ENCODE results near the gene BTD.

The BTD gene

DNA sequence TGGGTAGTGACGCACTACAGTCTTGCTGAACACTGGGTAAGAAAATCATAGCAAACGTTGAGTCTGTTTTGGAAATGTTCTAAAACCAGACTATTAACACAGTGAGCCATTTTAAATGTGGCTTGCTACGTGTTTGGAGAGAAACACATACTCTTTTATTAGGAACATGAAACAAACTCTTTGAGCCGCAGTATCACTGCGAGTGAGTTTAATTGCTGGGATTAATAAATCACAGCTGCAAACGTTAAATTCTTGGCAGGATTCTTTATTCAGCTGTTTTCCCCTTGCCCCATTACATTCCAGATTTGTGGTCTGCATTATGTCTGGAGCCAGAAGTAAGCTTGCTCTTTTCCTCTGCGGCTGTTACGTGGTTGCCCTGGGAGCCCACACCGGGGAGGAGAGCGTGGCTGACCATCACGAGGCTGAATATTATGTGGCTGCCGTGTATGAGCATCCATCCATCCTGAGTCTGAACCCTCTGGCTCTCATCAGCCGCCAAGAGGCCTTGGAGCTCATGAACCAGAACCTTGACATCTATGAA lies 33.6 kb downstream of the BTD start:
- DNase-seq (ENCODE audit: low spot score) = no peak

DNA sequence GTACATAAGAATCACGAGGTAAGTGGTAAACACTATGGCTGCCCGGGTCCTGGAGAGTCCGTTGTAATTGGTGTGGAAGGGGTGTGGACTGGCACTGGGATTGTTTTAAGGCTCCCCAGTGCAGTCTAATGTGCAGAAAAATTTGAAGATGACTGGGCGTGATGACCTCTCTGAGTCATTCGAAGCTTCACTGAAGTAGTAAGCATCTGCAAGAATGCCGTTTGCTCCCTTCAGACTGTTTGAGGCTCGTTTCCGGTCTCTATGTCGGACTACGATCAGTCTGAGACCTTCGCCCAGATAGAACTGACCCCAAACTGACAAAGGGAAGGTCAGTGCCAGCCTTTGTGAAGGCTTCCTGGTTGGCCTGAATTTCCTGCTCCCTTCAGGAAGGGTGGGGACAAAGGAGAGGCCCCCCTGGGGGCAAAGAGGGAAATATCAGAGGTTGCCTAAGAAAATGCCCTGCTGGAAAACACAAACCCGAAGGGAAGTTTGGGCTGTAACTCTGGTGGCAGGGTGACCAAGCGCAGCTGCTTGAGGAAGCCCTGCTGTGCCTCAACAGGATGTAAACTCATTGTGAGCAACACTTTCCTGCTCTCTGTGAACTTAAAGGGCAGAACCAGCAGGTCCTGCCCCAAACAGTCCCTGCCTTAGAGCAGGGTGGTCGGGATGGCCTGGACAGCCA lies 34.6 kb downstream of the BTD start:
- no peak for DNase-seq (ENCODE audit: low spot score)

DNA sequence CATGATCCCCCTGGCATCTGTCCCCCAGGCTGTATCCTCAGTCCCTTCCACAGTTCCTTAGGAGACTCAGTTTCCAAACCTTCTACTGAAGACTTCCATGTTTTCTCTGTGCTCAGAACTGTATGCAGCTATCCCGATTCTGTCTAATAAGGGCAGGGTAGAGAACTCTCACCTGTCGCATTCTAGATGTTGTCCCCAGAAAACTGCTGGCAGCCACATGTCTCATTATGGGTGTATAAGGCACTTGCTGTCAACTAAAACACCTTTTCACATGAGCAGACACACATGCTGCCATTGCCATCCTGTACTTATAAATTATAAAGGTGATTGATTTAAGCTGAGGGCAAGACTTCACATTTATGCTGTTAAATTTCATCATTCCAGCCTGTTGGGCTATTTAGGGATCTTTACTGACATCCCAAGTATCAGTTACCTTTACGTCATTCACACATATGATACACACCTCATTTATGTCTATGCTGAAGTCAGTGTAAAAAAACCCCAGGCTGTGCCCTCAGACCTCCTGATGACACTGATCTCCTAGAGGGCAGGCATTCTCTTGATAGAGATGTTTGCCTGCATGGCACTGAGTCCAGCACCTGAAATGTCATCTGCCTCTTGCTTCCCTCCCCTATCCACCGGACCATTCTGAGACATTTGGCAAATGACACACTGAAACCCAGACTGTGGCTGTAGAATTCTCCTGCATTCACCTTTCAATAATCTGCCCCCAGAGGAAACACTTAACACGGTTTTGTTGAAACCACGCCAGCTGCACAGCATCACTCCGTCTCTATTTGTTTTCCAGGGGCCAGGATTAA lies 35.8 kb downstream of the BTD start:
- DNase-seq (ENCODE audit: low spot score) = no peak

DNA sequence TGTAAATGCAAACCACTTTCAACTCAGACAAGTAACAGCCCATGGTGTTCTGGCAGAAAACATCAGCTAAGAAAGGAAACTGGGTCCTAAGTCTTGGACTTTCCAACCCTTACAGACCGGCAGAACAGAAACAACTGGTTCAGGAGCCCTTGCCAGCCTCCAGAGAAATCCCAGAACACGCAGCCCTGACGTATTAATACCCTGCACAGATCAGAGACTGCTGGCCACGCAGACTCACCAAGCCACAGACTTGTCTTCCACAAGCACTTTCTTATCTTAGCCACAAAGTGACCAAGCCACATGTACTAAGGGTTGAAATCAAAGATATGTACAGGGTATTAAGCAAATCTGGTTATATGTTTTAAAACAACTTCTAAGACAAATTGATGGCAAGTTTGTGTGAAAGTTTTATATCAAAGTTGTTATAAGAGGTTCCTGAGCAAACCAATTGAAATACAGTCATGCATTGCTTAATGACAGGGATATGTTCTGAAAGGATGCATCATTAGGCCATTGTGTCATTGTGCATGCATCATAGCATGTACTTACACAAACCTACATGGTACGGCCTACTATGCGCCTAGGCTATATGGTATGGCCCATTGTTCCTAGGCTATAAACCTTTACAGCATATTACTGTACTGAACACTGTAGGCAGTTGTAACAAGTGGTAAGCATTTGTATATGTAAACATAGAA lies 36.8 kb downstream of the BTD start:
- DNase-seq (ENCODE audit: low spot score) = no peak

DNA sequence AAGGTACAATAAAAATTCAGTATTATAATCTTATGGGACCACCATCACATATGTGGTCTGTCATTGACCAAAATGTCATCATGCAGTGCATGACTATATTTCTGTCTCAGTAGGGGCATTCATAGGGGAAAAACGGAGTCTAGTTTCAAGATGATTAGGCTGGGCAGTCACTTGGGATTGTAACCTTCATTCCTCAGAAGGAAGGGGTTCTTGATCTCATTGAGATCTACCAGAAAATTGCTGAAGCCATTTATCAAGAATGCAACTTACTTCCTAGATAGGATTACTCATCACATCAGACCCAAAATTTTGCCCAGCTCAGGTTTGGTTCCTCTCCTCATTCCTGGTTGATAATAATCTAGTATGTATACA lies 37.3 kb downstream of the BTD start:
- DNase-seq (ENCODE audit: low spot score) = no peak

DNA sequence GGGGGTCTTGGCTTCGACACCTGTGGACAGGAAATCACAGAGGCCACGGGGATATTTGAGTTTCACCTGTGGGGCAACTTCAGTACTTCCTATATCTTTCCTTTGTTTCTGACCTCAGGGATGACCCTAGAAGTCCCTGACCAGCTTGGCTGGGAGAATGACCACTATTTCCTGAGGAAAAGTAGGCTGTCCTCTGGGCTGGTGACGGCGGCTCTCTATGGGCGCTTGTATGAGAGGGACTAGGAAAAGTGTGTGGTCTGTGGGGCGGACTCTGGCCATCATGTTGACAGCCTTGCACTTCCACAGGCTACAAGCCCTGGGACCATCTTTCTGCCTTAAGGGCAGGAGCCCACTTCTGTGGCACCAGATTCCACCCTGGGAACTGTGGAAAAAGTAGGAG lies 43.7 kb downstream of the BTD start:
- DNase-seq (ENCODE audit: low spot score) = no peak

DNA sequence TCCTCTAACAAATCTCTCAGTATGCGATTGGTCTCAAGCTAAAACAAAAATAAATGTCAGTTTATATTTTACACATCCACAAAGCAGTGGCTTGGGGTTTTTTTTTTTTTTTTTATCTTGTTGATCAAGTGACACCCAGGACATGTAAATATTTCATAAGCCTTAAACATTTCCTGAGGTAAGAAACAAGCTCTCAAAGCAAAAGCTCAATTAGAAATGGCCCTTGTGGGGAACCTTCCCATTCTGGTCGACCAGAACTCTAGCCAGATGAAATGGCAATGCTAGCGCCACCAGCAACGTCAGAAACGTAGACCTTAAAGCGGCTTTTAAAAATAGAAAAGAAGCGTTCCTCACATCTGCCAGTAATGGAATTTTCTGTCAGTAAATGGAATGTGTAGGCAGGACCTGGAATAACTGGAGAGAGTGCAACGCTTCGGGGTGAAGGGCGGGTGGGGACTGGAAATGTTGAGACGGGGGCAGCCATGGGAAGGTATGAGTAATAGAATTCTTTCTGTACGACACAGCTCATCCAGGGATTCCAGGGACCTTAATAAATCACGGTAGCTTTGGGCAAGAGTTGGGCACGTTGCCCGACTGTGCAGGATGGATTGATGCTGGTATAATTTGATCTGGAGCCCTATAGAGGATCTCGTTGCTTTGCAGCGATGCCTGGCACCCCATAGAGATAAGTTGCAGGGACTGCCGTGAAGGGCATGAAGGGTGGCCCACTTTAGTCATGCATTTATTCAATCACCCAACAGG lies 44.4 kb downstream of the BTD start:
- DNase-seq (ENCODE audit: low spot score) = no peak

DNA sequence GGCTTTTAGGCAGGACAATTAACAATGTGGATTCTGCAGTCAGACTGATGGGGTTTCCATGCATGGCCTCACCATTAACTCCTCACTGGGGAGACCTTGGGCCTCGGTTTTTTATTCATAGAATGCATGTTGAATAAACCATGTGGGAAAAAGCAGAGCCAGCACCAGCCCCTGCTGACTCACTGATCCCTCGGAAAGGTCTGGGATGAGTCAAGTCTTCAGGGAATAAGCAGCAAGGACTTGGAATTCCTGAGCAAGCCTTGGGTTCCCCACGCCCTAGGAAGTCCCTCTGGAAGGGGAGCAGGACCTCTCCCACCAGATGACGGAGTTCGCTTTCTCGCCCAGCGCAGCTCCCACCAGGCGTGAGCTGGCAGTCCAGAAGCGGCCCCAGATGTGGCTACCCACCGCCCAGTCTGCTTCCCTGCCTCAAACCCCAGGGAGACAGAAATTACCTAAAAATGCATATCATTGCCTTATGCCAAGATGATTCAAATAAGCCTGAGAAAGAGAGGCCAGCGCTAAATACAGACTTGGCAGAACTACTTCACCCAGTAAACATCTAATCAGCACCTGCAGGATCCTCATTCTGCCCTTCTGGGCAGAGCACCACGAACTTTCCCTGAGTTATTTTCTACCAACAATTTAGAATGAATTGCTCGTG lies 45.4 kb downstream of the BTD start:
- no peak for DNase-seq (ENCODE audit: low spot score)

DNA sequence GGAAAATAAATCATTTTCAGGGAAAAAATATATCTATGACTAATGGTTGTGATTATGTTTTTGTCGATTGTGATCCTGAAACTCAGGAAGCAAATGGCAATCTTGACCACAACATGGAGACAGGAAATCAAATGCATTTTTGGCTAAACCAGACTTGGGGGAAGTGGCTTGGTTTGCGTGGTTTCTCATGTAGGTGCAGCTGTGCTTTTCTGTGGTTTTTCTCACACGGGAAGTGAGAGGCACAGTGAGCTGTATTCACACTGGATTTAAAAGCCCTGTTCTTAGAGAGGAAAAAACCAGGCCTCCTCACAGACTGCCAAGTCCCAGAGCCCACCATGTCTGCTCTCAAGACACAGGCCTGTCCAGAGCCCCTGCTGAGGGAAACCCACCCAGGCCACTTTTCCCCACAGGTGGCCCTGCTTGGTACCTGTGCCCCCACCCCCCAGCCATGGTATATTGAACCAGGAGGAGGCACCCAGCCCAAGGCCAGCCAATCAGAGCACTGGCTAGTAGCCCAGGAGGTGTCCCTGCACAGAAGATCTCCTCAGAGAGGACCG lies 46.1 kb downstream of the BTD start:
- DNase-seq (ENCODE audit: low spot score) = no peak

DNA sequence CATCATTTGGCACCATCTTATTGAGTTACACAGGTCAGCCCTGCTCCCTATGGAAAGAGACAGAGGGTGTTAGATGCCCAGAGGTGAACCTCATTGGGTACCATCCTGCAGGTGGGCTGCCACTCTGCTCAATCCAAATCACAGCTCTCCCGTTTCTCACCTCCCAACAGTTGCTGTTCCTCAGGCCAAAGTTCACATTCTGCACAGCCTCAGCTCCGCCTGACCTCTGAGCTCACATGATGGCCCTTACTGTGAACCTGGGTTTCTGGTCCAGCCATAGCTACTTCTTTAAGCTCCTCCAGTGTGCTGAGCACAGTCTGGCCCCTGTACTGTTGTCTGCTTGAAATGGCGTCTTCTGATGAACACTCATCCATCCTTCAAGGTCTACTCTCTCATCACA lies 47.8 kb downstream of the BTD start:
- DNase-seq (ENCODE audit: low spot score) = no peak

DNA sequence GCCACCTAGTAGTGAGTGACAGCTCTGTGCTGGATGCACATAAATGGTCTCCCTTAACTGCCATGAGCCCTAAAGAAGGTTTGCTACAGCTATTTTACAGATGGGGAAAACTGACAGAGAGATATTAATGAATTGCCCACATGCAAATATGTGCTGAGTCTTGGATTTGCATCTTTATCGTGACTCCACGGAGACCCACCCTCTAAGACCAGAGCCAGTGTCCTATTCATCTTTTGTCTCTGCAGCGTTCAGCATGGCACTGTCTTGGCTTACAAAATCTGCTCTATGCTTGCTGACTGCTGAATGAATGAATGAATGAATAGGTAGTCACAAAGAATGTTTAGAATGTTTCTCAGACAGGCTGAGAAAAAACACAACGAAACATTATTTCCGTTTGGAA lies 48.3 kb downstream of the BTD start:
- DNase-seq (ENCODE audit: low spot score) = no peak

DNA sequence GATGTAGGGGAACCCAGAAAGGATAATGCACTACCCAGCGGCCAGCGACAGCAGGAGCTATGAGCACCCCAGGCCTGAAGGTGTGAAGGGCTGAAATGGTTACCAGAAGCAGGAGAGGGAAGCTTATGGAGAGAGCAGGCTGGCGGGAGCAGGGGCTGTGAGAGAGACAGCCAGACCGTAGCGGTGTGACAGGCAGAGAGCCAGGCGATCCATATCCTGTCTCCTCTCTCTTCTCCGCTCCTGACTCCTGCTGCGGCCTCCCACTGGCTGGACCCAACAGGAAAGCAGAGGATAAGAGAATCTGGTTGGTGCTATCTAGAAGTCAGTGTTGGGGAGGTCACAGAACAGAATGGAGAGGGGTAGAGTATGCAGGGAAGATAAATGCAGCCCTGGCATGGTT lies 49.9 kb downstream of the BTD start:
- no peak for DNase-seq (ENCODE audit: low spot score)

DNA sequence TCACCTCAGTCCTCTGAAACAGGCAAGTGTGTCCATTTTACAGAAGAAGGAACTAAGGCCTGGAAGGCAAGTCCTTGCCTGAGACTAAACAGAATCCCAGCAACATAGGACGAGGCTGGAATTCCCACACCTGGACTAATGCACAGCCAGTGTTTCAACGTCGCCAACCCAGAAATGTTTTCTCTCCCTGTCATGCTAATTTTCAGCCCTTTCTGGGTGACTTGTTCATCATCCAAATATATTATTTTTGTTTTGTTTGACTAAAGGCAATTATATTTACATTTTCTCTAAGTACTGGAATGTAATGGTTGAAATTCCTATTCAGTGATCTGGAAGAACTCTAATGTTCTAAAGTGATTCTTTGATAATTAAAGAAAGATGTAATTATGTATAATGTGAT lies 51.8 kb downstream of the BTD start:
- DNase-seq (ENCODE audit: low spot score) = no peak

DNA sequence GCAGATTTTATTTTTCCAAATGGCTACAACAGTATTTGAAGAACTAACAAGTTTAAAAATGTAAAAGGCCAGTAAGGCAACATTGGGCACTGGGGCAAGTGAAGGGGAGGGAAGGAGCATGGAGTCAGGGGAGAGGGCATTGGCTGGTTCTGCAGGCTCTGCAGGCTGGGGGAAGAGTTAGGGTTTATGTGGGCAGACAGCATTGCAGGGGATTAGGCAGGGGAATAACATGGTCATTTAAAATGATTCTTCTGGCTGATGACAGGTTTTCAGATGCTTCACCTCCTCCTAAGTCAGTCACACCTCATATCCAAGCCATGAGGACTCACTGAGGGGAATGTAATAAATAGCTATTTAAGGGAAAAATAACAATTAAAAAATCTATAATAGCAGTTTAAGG lies 52.6 kb downstream of the BTD start:
- DNase-seq (ENCODE audit: low spot score) = no peak

DNA sequence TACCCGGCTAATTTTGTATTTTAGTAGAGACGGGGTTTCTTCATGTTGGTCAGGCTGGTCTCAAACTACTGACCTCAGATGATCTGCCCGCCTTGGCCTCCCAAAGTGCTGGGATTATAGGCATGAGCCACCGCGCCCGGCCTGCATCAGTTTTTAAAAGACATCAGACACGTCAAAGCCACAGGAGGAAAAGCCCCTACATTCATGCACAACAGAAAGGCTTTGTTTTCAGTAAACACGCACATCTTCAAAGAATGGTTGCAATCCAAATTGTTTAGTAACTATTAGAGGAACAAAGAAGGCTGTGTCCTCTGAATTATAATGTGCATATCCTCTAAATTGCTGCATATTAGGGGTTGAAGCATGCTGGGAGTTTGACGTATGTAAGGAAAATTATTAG lies 53.3 kb downstream of the BTD start:
- no peak for DNase-seq (ENCODE audit: low spot score)

DNA sequence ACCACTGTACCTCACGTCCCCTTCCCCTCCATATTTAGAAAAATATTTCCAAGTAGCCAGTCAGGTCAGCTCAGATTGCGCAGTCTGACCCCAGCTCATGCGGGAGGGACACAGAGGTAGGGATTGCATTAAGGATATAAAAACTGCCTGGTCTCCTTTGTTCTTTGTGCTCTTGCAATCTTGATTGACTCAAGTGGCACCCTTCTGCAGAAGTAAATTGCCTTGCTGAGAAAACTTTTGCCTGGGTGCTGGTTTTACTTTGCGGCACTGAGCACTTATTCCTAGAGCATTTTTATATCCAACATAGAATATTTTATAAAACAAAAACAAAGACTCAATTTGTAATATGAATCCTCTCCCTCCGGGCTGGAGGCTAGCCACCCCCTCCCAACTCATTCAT lies 54.8 kb downstream of the BTD start:
- no peak for DNase-seq (ENCODE audit: low spot score)

DNA sequence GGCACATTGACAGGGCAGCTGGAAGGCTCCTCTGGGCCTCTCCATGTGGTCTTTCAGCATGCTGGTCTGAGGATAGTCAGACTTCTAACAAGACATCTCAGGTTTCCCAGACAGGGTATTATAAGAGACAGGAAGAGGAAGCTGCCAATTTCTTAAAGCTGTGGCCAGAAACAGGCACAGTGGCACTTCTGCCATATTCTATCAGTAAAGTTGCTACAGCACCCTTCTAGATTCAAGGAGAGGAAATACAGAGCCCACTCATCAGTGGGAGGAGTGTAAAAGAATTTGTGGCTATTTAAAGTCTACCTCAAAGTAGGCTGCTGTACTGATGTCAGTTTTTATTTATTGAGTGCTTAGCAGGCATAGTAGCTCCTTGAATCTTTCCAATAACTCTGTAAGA lies 55.5 kb downstream of the BTD start:
- no peak for DNase-seq (ENCODE audit: low spot score)

DNA sequence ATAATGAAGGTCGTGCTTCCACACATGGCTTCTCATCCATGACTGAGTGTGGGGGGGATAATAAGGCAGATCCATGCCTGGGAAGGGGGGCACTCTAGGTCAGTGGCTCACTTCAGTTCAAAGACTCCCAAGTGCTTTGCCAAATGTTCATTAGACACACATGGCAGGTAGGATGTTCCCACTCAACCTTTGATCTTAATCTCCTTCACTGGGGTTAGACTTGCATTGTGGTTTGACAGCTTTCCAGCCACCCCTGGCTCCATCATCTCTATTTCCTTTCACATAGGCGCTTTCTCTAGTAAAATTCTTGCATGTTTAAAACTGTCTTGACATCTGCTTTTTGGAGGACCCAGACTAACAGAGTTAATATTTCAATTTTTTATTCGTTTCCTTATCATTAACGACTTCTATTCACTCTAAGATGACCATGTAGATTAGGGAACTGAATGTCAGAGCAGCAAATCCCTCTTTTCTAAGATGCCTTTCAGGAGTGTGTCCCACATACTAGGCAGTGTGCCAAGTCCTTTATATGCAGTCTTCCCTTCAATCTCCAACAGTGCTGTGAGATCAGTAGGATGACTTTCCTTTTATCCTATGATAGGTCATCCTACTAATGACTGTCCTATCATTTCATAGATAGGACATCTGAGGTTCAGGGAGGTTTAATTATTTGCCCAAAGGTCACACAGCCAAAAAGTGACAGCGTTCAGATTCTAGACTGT lies 57.9 kb downstream of the BTD start:
- DNase-seq (ENCODE audit: low spot score) = no peak

DNA sequence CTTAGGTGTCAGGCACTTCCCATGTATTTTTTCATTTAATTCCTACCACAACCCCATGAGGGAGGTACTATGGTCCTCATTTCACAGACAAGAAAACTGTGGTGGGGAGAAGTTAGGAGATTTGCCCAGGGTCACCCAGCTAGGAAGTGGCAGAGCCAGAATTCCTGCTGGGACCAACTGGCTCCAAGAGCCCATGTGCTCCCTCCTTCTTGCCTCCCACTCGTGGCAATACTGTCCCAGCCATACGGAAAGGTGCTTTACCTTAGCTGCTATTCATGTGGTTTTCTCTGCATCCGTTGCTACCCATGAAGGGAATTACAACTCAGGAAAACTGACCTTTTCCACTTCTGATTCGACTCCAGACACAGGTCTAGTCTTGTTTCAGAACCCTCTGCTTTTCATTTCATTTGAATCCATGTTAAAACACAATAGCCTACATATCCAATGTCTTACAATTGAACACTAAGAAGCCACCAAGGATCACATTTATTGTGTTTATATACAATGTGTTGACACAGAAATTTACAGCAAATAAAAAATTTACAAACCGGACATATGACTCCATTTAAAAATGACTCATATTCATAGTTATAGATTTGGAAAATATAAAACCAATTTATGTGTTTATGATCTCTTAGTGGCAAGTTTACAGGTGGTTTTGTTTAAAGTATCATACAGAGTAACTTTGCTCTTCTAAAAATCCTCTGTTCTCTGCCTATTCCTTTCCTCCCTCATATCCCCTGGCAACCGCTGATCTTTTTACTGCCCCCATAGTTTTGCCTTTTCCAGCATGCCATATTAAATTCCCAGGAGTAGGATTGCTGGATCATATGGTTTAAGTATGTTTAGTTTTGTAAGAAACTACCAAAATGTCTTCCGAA lies 58.8 kb downstream of the BTD start:
- no peak for DNase-seq (ENCODE audit: low spot score)
